Measurements from ENCODE around the gene VCPKMT. TPM values are rescaled to one million over a fixed set of nuclear protein-coding genes. Genes with fewer than 3 reads are reported as not detected.

The VCPKMT gene
- total RNA-seq, 2 experiments from 2014 or later, result 12.6 to 13.3 TPM

DNA sequence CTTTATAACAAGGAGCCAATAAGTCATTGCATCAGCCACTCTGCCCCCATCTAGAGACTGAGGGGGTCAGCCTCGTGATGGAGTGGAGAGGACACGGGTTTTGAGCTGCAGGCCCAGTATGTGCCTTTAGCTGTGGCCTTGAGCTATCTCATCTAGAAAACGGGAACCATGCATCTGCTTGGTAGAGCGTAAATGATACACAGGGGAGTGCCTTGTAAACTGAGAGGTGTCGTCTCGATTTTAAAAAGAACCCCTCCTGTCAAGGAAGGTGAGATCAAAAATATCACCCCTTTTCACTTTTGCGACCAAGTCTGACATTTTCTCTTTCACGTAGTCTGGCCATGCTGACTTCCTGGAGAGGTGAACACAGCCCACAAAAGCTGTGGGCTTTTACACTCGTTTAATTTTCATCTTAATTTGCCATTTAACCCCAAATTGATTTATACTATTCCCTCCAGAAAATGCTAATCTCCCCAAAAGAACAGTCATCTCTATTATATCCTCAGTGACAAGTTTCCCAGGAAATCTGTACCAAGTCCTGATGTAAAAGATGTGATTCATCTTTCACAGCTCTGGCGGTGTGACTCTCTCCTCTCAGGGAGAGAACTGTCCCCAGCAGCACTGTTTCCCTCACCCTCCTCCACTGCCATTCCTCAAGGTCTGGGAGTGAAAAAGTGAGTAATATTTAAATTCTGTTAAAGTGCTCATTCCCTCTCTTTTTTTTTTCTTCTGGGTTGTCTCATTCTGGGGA, 30.6 kb downstream of the VCPKMT start:
- Histone ChIP-seq H4K20me1 (ENCODE audit: insufficient read depth, low read length) (no peaks in the 10 kb centered on the region), H3K79me2 (ENCODE audit: insufficient read depth, low read depth, low read length) (no peaks in the 10 kb centered on the region), H3K9me2 (ENCODE audit: insufficient read depth, low read length) (no peaks in the 10 kb centered on the region), H3K4me2 (ENCODE audit: low read length) (peak overlapping the region; percentile 48), H3K4me3 (ENCODE audit: low read depth, low read length, poor library complexity, severe bottlenecking) (no peak overlapping the region), H3K27ac (ENCODE audit: low read depth, low read length, poor library complexity, severe bottlenecking) (peak overlapping the region; percentile 21), H3K4me1 (ENCODE audit: insufficient read depth, low read length, poor library complexity, severe bottlenecking) (peaks cover 47% of the 10 kb centered on the region), H3K9me3 (ENCODE audit: low read length) (no peaks in the 10 kb centered on the region), H2AFZ (ENCODE audit: low read length) (peak overlapping the region; percentile 76), H3K36me3 (ENCODE audit: insufficient read depth, low read length) (no peaks in the 10 kb centered on the region)
- intact Hi-C loops (cut with micrococcal nuclease; ENCODE audit: unreplicated experiment), result loop anchor here (2.0 to 5.0 kb wide), 2 partner anchors 25 to 83 kb away; no protein-coding TSS in a partner anchor
- TF ChIP-seq, protein P1, sequence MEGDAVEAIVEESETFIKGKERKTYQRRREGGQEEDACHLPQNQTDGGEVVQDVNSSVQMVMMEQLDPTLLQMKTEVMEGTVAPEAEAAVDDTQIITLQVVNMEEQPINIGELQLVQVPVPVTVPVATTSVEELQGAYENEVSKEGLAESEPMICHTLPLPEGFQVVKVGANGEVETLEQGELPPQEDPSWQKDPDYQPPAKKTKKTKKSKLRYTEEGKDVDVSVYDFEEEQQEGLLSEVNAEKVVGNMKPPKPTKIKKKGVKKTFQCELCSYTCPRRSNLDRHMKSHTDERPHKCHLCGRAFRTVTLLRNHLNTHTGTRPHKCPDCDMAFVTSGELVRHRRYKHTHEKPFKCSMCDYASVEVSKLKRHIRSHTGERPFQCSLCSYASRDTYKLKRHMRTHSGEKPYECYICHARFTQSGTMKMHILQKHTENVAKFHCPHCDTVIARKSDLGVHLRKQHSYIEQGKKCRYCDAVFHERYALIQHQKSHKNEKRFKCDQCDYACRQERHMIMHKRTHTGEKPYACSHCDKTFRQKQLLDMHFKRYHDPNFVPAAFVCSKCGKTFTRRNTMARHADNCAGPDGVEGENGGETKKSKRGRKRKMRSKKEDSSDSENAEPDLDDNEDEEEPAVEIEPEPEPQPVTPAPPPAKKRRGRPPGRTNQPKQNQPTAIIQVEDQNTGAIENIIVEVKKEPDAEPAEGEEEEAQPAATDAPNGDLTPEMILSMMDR (conservative IDR thresholded peaks at IDR 0.05; ENCODE audit: low read length), result no peak
- TF ChIP-seq EZH2phosphoT487 (IDR thresholded peaks at IDR 0.05; ENCODE audit: borderline replicate concordance, low read depth, low read length), result no peak
- BruUV-seq (replicated peaks), result no TSS peak
- peak; percentile 79 for DNase-seq (ENCODE audit: low spot score)
- ChIA-PET CTCF (ENCODE audit: unreplicated experiment) (no interaction called here), POLR2A (interaction anchor here (0.8 to 1.3 kb wide), 6 partner anchors 8 to 233 kb away, joined by 3 to 7 read pairs (median 3); partner anchors contain the start of gene NEMF)

DNA sequence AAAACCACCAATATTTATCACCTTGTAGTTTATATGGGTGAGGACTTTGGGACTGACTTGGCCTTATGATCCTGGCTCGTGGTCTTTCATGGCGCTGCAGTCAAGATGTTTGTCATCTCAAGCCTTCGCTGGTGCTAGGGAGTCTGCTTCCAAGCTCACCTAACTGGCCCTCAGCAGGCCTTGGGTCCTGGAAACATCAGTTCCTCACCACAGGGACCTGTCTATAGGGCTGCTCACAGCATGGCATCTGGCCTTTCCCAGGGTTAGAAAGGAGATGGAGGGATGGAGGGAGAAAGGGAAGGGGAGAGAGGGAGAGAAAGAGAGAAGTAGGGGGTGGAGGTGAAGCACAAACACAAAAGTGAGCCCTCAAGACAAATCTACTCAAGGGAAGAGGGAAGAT, 31.7 kb downstream of the VCPKMT start:
- BruUV-seq (replicated peaks), result no TSS peak

More for the DNA sequence above, 31.7 kb downstream of the VCPKMT start:
- Histone ChIP-seq H2AFZ (ENCODE audit: low read length) (no peak overlapping the region), H3K9me2 (ENCODE audit: insufficient read depth, low read length) (no peaks in the 10 kb centered on the region), H3K4me3 (ENCODE audit: low read depth, low read length, poor library complexity, severe bottlenecking) (no peak overlapping the region), H3K27ac (ENCODE audit: low read depth, low read length, poor library complexity, severe bottlenecking) (no peak overlapping the region), H3K36me3 (ENCODE audit: insufficient read depth, low read length) (no peaks in the 10 kb centered on the region), H3K4me1 (ENCODE audit: insufficient read depth, low read length, poor library complexity, severe bottlenecking) (peaks cover 47% of the 10 kb centered on the region), H3K9me3 (ENCODE audit: low read length) (no peaks in the 10 kb centered on the region), H3K79me2 (ENCODE audit: insufficient read depth, low read depth, low read length) (no peaks in the 10 kb centered on the region), H3K4me2 (ENCODE audit: low read length) (no peak overlapping the region), H4K20me1 (ENCODE audit: insufficient read depth, low read length) (no peaks in the 10 kb centered on the region)
- ChIA-PET CTCF (ENCODE audit: unreplicated experiment) (no interaction called here), POLR2A (interaction anchor here (0.6 to 1.2 kb wide), 3 partner anchors 9 to 217 kb away, joined by 3 to 5 read pairs (median 4); no protein-coding TSS in a partner anchor)
- TF ChIP-seq, protein P1 (conservative IDR thresholded peaks at IDR 0.05; ENCODE audit: low read length), result no peak
- TF ChIP-seq EZH2phosphoT487 (IDR thresholded peaks at IDR 0.05; ENCODE audit: borderline replicate concordance, low read depth, low read length), result no peak
- intact Hi-C loops (cut with micrococcal nuclease; ENCODE audit: unreplicated experiment), result loop anchor here (2.0 to 5.0 kb wide), 2 partner anchors 24 to 82 kb away; no protein-coding TSS in a partner anchor
- DNase-seq (ENCODE audit: low spot score), result no peak

All from OCI-LY7 (cell line).